KG1 (cell line): ENCODE data around the gene TRIM7.
"Not testable (repeated sequence)": the region's sequence is repeated elsewhere in the genome, so short reads cannot be mapped to it uniquely, and the experiment has no call there.

ENCODE experiments used
- DNase-seq: peaks from one replicate; lab custom pipeline; 2025; lab: John Stamatoyannopoulos, UW

The TRIM7 gene

DNA sequence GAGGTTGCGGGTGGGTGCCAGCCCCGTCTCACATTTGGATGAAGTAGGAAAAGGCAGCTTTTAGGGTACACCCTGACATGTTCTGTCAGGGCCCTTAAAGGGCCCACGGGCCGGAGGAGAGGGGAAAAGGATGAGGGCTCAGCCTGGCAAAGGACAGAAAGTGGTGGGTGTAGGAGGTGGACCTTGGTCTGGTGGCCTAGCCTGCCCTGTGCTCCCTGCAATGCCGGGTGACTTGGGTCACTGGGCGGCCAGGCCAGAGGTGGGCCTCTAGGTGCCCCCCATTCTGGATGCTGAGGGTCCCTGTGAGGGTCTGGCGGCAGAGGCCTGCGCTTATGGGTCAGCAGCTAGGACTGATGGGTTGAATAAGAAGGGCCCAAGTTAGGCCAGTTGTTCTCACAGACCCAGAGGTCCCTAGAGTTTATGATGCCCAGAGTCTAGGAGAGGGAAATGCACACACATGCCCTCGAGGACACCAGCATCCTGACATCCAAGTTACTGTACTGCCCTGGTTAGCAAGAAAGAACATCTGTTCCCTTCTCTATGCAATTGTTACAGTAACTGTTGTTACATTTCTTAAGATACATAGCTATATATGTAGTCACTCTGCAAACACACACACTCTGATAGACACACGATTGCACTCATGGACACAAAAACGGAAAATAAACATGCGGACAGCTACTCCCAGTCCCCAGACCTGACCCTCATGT, 12.5 kb downstream of the TRIM7 start:
- DNase-seq = no peak

DNA sequence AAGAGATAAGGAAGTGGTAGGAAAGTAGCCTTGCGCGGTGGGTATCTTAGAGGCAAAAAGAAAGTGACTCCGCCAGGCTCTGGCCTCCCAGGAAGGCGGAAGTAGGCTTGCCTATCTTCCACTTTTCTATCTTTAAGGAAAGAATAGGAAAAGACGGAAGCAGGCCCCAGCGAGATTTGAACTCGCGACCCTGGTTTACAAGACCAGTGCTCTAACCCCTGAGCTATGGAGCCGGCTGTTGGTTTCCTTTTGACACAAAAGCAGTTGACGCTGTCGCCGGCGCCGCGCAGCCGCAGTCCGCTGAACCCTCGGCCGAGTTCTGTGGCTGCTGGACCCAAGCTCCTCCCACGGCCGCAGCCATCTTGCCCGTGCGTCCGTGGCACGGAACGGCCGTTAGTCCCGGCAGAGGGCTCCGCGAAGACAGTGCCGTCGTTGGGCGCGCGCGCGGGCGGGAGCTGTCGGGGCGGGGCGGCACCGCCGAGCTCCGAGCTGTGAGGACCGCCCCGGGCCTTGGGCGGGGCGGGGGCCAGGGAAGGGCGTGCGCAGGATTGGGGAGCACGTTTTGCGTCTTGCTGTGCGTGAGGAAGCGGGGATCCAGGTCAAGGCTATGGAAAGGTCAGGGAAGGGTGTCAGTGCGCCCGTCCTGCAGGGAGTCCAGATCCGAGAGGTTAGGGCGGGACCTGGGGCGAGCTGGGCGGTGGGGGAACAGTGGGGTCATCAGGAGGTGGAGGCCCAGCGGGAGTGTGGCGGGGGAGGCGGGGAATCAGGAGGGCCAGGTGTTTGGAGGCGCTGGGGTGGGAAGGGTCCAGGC, 13.3 kb downstream of the TRIM7 start:
- DNase-seq = no peak

DNA sequence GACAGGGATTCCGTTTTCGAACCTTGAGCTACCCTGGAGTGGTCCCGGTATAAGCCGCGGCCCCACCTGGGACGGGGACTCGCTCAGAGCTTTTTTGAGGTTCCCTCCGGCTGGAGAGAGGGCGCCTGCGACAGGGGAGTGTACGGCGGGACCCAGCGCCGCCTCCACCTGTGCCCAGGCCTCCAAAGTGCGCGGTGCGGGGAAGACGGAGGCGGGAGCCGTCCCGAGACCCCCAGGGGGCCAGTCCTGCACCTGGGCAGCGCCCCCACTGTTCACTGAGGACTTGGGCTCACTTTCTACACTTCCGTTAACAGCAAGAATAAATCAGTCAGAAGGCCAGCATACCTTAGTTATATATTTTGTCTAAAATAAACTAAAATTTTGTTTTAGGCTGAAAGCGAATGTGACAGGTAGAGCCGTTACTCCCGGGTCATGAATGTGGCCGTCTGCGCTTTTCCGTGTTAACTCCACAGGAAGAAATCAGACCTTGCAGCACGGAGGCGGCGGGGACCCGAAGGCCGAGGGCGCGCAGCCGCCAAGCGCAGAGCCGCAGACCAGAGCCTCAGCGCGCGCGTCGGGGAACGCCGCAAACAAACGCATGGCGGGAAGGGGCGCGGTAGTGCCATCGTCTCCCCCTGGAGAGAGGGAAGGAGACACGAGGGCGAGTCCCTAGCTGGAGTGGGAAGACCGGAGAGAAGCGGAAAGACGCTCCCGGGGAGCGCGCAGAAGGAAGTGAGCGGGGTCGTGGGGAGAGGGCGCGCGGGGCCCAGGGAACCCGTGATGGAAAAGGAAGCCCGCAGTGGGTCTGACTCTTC, 14.1 kb downstream of the TRIM7 start:
- DNase-seq = no peak

DNA sequence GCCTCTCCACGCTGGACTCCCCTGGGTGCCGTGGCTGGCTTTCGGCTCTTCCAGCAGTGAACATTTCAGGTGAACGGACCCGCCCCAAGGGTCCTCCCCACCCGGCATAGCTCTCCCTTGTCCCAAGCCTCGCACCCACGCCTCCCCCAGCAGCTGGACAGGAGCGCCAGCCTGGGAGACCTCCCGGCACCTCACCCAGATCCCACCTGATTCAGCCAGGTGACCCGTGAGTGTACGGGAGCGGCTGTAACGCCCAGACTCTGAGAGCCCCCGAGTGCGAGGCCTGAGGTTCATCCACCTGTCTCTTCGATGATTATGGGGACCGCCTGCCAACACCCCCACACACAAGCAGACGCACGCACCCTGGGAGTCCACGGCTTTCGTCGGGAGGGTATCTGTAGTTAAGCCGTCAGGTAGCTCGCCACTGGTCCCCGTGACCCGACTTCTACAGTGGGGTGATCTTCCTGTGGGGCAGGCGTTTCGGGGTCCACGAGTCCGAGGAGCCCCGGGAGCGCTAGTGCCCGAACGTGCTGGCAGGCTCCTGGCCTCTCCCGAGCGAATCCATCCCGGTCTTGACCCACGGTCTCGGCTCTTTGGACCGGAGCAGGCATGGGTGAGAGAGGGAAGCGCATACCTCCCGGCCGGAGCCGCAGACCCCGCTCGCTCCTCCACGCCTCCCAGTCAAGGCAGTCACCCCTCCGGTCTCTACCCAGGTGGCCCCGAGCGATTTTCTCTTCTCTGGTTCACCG, 14.9 kb downstream of the TRIM7 start:
- DNase-seq = no peak

DNA sequence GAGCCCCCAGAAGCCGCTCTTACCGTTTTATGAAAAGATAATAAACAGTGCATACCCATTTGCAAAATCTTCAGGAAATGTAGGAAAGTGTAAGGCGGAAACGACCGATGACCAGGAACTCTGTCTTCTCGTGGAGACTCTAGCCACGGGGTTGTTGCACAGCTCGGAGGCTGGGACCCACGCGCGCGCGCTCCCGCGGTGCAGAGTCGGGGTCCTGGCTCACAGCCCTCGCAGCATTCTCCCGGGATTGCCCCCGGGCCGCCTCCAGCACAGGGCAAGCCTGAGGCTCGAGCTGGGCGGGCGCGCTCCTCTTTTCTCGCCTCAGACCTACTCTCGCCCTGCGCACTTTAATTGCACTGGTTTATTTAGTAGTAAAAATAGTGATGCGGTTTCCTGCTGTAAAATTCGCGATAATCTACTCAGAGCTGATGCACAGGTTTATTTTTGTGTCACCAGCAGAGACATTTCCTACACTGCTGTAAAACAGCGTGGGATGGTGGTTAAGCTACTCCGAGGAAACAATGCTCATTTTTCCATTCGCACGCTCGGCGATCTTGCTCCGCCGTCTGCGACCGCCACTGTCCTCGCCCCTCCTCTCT, 15.5 kb downstream of the TRIM7 start:
- no peak for DNase-seq

DNA sequence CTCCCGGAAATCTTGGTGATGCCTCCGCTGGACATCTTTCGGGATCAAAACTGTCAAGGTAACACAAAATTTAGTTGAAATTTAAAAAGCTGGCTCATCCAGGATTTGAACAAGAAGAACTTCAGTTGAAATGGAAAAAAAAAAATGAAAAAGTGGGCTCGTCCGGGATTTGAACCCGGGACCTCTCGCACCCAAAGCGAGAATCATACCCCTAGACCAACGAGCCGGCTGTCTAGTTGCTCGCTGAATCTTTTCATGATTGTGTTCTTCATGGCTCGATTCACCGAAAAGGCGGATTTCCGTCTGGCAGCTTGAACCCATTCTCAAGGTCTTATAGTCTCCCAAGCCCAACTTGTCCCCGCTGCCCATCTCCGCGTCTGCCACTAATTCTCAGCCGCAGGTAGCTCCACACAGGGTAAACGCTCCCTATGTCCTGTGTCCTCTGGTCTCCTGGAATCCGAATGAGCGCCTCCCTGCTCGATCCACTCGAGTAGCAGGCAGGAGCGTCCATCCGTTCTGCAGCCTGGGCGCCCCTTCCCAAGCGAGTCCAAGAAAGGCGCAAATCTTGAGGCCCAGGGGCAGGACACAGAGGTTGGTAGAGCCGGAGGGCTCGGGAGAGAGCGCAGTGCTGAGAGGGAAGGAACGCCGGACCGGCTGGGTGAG, 16.2 kb downstream of the TRIM7 start:
- no peak for DNase-seq

DNA sequence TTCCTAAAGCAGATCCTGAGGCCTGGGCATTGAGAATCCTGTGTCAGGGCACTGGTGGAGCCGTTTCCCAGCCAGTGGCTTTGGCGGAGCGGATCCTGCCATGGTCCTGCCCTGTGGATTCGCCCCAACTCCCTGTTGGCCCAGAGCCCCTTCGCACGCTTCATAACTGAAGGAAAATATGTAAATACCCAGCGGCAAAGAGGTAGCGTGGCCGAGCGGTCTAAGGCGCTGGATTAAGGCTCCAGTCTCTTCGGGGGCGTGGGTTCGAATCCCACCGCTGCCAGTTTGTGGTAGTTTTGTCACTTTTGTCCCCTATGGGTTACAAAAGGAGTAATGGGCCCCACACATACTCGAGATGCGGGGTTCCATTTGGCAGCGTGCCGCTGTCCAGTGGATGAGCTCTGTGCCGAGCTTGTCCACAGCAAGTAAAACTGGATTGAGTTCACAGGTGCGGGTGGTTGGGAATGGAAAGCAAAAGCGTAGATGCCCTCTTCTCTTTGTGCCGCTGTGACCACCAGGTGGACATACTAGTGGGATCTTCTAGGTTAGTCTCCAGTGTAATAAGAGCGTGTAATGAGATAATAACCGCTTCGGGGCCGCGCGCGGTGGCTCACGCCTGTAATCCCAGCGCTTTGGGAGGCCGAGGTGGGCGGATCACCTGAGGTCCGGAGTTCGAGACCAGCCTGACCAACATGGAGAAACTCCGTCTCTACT, 17.3 kb downstream of the TRIM7 start:
- DNase-seq = no peak

DNA sequence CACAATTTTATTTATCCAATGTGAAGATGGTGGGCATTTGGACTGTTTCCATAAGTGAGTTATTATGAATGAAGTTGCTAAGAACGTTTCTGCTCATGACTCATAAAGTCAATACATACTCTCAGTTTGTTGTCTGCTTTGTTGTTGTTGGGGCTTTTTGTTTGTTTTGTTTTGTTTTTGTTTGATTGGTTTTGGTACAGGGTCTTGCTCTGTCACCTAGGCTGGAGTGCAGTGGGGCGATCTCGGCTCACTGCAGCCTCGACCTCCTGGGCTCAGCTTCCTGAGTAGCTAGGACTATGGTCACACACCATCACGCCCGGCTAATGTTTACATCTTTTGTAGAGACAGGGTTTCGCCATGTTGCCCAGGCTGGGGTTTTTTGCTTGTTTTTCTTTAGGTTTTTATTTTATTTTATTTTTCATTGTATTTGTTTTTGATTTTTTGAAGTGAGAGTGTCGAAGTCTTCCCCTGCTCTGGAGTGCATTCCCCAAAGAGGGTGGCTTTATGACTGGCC, 18.0 kb downstream of the TRIM7 start:
- DNase-seq = no peak

DNA sequence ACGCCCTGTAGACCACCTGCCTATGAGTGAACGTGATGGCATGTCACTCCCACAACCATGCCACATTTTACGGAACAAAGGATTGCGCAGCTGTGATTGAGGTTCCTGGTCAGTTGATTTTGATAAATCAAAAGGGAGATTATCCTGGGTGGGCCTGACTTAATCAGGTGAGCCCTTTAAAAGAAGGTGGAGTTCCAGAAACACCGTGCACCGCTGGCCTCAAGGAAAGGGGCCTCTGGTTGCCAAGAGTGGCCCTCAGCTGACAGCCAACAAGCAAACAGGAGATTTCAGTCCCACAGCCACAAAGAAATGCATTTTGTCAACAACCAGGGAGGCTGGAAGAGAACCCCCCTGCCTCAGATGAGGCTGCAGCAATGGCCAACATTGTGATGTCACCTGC, 19.0 kb downstream of the TRIM7 start:
- no peak for DNase-seq

DNA sequence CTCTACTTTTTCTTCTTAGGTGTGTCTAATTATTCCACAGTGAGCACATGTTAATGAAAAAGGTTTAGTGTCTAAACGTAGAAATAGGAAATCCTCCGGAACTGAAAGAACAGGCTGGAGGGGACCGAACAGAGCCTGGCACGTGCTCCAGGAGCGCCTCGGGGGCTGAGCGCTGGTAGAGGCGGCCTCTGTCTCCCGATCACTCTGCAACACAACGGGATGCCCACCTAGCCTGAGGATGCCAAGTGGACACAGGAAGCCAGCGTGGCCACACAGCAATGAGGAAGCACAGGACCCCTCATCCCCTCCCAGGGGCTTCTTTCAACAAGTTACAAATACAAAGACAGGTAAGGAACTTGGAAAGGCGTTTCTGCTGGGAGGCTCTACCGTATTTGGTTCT, 19.4 kb downstream of the TRIM7 start:
- no peak for DNase-seq

DNA sequence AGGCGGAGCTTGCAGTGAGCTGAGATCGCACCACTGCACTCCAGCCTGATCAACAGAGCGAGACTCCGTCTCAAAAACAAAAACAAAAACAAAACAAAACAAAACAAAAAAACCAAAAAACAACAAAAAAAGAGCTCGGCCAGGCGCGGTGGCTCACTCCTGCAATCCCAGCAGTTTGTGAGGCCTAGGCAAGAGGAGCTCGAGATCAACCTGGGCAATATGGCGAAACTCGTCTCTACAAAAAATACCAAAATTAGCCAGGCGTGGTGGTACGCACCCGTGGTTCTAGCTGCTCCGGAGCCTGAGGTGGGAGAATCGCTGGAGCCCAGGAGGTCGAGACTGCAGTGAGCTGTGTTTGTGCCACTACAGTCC, 20.2 kb downstream of the TRIM7 start:
- DNase-seq = no peak

DNA sequence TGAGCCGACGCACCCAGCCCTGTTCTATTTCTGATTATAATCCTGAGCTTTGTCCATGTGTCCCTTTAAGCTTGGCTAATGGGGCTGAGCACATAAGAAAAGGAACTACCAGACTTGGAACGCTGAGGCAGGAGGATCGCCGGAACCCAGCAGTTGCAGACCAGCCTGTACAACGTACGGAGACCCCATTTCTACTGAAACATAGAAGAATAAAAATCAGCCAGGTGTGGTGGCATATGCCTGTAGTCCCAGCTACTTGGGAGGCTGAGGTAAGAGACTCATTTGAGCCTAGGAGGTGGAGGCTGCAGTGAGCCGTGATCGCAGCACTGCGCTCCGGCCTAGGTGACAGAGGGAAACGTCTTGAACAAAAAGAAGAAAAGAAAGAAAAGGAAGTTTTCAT, 22.3 kb downstream of the TRIM7 start:
- no peak for DNase-seq

DNA sequence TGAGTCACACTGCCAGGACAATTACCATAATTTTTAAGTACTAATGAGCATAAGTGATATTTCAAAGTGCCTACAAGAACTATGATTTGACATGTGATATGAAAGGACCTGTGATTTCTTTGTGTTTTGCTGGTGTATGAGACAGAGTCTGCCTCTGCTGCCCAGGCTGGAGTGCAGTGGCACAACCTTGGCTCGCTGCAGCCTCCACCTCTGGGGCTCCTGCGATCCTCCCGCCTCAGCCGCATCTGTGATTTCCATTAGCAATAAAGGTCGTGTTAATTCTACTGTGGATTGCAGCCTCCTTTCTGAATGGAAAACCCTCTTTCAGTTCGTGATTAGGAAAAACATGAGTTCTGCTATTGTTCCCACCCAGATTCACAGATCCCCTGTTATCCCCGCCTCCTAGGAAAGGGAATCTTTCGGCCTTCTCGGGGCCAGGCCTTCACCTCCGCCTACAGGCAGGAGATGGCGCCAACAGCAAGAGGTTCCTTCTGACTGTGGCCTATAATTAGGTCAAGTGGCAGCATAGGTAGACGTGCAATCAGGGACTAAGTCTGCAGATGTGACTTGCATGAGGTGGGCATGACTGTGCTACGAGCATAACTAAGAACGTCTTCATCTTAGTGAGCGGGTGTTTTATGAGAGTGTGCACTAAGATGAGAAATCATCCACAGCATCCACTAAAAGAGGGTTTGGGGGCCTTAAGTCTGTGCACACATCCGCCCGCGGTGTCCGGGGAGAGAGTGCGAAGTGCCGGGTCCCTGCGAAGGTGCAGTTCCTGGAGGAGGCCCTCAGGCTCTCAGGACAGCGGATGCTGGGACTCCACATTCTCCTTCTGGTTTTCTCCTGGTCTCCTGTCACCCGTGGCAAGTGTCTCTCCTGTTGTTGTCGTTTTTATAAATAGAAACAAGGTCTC, 23.1 kb downstream of the TRIM7 start:
- no peak for DNase-seq

DNA sequence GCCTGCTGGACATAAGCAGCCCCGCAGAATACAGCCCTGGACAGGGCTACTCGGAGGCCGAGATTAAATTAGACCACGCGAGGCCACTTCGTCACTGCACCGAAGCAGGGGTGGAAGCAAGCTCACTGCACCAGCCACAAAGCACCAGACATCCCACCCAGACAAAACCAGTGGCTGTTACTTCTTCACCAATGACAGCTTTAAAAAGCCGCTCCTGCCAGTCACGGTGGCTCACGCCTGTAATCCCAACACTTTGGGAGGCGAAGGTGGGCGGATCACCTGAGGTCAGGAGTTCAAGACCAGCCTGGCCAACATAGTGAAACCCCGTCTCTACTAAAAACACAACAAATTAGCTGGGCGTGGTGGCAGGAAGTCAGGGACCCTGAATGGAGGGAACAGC, 27.4 kb downstream of the TRIM7 start:
- DNase-seq = not testable (repeated sequence)

DNA sequence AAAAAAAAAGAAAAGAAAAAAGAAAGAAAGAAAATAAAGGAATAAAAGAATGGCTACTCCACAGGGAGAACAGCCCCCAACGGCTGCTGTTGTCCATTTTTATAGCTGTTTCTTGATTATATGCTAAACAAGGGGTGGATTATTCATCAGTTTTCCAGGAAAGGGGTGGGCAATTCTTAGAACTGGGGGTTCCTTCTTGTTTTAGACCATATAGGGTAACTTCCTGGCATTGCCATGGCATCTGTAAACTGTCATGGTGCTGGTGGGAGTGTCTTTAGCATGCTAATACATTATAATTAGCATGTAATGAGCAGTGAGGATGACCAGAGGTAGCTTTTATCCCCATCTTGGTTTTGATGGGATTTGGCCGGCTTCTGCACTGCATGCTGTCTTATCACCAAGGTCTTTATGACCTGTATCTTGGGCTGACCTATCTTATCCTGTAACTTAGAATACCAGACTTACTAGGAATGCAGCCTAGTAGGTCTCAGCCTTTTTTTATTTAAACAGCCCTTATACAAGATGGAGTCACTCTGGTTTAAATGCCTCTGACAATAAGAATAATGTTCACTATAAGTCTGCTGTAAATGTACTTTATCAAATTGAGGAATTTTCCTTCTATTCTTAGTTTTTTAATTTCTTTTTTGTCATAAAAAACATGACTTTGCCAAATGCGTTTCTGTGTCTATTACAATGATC, 28.6 kb downstream of the TRIM7 start:
- DNase-seq = no peak

DNA sequence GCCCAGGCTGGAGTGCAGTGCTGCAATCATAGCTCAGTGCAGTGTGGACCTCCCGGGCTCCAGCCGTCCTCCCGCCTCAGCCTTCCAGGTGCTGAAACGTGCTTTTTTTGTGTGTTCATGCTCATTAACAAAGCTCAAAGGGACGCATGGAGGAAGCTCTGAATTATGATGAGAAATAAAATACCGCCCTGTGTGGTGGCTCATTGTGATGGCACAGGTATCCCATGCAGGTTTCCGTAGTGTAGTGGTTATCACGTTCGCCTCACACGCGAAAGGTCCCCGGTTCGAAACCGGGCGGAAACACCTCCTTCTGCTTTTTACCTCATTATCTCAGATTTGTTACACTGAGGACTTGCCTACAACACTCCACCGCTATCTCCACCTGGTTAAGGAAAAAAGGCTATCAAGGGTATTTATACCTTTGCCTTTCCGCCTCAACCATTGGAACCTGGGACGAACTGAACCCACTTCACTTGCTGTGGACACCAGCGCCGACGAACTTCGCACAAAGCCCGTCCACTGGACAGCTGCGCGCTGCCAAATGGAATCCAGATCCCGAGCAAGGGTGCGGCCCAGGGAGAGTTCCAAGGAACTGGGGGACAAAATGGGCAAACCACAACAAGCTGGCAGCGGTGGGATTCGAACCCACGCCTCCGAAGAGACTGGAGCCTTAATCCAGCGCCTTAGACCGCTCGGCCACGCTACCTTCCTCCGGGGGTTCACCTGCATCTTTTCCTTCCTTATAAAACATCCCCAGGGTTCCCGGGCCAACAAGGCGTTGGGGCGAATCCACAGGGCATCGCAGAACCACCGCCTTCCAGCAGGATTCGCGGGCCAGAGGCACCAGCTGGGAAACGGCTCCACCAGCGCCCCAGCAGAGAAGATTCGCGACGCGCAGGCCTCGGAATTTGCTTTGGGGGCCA, 31.3 kb downstream of the TRIM7 start:
- no peak for DNase-seq

DNA sequence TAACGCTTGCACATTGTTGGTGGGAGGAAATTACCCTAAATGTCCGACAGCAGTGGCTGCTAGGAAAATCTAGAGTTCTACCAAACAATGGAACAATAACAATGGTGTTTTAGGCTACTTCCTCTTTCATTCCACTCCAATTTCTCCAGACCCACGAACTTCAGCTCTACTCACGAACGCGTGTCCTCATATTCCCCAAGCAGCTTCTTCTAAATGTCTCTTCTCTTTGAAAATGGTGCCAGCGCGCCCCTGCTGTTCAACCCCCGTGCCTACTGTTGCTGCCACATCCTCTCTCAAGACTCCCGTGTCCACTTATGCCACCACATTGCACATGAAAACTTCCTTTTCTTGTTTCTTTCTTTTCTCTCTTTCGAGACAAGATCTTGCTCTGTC, 32.0 kb downstream of the TRIM7 start:
- no peak for DNase-seq

DNA sequence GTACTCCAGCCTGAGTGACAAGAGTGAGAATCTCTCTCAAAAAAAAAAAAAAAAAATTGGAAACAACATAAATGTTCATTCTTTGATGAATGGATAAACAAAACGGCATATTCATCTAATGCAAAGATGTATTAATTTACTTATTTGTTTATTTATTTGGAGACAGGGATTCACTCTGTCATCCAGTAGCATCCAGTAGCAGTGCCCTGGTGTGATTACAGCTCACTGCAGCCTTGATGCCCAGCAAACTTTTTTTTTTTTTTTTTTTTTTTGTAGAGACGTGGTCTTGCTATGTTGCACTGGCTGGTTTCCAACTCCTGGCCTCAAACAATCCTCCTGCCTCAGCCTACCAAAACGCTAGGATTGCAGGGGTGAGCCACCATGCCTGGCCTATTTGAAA, 33.2 kb downstream of the TRIM7 start:
- no peak for DNase-seq
